Thyroid gland (tissue), 4 donors: ENCODE data around the gene TLL1.

Experiments
- POLR2A ChIP-seq, 2 donors: fragments of 450-650 bp; IDR thresholded peaks; one replicate each; pipeline ENCODE4 v1.6.1; 2017; ENCODE audit warnings: antibody characterized with exemption in 2 of 2, mild to moderate bottlenecking in 2 of 2, moderate library complexity in 1 of 2
- TF ChIP-seq, protein P1 (sequence below), 6 experiments: fragments of 200-600 bp in 3 of 6; fragments of 450-650 bp in 3 of 6; sonication (generic) in 3 of 6; IDR thresholded peaks; one replicate each; pipeline ENCODE4 v1.5.1; 2016 to 2019; ENCODE audit warnings: antibody characterized with exemption in 6 of 6, mild to moderate bottlenecking in 2 of 6, inconsistent platforms in 1 of 6, moderate library complexity in 1 of 6

DNA sequence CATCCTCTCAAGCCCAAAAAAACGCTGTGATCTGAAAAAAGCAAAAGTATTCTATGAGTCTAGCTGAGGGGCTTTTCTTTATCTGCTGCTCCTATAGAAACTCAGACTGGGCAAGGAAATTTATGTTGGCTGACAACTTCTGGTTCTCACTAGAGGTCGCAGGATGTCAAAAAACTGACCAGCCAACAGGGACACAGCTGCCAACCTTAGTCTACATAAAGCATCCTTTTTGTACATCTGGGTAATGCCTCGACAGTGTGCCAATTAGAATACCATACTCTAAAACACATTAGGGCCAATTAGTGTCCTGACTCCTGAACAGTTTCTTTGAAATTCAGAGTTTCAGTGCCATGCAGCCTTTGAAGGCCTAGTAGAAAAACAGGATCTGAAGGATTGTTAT lies 8.8 kb upstream of the TLL1 start:
- TF ChIP-seq, protein P1, sequence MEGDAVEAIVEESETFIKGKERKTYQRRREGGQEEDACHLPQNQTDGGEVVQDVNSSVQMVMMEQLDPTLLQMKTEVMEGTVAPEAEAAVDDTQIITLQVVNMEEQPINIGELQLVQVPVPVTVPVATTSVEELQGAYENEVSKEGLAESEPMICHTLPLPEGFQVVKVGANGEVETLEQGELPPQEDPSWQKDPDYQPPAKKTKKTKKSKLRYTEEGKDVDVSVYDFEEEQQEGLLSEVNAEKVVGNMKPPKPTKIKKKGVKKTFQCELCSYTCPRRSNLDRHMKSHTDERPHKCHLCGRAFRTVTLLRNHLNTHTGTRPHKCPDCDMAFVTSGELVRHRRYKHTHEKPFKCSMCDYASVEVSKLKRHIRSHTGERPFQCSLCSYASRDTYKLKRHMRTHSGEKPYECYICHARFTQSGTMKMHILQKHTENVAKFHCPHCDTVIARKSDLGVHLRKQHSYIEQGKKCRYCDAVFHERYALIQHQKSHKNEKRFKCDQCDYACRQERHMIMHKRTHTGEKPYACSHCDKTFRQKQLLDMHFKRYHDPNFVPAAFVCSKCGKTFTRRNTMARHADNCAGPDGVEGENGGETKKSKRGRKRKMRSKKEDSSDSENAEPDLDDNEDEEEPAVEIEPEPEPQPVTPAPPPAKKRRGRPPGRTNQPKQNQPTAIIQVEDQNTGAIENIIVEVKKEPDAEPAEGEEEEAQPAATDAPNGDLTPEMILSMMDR (IDR thresholded peaks at IDR 0.05) = no peak
- TF ChIP-seq POLR2A (IDR thresholded peaks at IDR 0.05) = no peak
